Gastrocnemius medialis (tissue), 4 donors: ENCODE measurements around the gene CCDC187.

Experiments
- CTCF ChIP-seq, 5 experiments: fragments of 450-650 bp in 3 of 5; fragments of 200-600 bp in 2 of 5; sonication (generic) in 2 of 5; IDR thresholded peaks in 4 of 5; conservative IDR thresholded peaks in 1 of 5; 1 replicate in 4 of 5; 2 replicates in 1 of 5; pipeline ENCODE4 v1.5.1; 2016 to 2019; ENCODE audit warnings: antibody characterized with exemption in 5 of 5, mild to moderate bottlenecking in 3 of 5, moderate library complexity in 3 of 5
- POLR2A ChIP-seq, 2 donors: fragments of 450-650 bp; IDR thresholded peaks; one replicate each; pipeline ENCODE4 v1.6.1; 2017; ENCODE audit warnings: antibody characterized with exemption in 2 of 2, mild to moderate bottlenecking in 2 of 2, moderate library complexity in 2 of 2

GRCh38 chr9:136249877-136250559, 53.9 kb downstream of the CCDC187 start:
- TF ChIP-seq CTCF (IDR thresholded peaks at IDR 0.05 in 4 of 5, conservative IDR thresholded peaks at IDR 0.05 in 1 of 5) (no peak), POLR2A (IDR thresholded peaks at IDR 0.05) (no peak)
